Stromal cell of bone marrow (primary cell): Measurements from ENCODE around the gene DNAJB6.

Source experiments
- DNase-seq: peaks from one replicate; pipeline ENCODE4 v3.0.0-alpha.2; 2012; ENCODE audit warnings: low read depth

The DNAJB6 gene

DNA sequence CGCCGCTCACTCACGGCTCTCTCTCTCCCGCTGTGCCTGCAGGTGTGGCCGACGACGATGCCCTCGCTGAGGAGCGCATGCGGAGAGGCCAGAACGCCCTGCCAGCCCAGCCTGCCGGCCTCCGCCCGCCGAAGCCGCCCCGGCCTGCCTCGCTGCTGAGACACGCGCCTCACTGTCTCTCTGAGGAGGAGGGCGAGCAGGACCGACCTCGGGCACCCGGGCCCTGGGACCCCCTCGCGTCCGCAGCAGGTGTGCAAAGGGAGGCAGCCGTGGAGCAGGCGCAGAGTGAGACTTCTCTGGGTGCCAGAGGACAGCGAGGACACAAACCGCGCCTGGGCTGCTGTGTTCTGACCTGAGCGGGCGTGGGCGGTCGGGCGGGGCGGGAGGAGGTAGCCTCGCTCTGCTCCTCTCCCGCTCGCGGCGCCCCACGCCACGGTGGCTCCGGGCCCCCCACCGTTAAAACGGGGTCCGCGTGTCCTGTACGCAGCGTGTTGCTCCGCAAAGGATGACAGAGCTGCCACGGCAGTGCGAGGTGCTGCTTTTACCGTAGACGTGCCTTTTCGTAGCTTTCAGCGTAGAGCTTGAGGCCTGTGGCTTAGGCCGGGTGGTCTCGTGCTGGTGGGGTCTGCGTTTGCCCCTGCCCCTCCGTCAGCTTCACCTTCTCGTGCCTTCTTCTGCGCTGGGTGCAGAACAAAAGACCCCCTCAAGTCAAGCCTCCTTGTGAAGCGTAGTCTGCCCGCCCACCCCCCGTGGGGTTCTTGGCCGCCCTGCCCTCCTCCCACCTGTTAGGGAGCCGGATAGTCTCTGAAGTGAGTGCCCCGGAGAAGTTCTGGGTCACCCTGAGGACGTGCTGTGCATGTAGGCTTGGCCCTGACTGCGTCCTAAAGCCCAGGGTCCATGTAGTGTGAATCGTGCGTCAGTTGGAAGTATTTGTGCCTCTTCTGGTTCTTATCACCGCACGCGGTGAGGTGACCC lies 73.2 kb downstream of the DNAJB6 start:
- no peak for DNase-seq

DNA sequence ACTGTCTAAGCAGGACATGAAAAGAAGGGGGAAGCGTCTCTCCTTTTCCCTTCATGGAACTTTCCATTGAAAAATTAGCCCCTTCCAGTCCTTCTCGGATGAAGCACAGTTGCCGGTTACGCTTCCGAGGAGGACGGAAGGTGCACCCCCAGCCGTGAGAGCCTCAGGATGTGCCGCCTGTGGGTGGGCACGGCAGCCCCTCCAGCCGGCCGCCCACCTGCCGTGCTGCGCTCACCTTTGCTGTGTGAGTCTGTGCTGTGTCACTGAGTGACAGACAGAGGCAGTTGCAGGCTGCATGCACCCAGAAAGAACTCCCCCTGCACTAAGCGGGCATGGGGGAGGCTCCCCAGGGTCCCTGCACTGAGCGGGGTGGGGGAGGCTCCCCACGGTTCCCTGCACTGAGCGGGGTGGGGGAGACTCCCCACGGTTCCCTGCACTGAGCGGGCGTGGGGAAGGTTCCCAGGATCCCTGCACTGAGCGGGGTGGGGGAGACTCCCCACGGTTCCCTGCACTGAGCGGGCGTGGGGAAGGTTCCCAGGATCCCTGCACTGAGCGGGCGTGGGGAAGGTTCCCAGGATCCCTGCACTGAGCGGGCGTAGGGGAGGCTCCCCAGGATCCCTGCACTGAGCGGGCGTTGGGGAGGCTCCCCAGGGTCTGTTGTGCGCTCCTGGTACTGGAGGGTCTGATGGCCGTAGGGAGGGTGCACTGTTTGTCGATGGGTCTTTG lies 74.2 kb downstream of the DNAJB6 start:
- no peak for DNase-seq

DNA sequence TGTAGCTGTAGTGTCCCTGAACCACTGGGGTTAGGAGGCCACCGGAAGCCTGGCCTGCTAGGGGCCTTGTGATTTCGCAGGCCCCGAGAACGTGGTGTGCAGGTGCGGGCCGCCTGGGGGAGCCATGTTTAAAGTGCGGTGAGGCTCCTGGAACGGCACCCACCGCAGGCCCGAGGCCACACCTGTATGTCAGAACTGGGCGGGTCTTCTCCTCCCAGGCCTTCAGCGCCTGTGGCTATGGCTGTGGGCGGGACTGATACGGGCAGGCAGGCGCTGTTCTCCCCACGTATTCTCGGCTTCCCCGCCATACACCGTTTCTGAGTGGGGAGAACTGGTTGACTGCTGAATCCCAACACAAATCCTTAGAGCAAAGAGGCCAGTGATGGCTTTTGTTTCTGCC lies 74.8 kb downstream of the DNAJB6 start:
- DNase-seq, result no peak

DNA sequence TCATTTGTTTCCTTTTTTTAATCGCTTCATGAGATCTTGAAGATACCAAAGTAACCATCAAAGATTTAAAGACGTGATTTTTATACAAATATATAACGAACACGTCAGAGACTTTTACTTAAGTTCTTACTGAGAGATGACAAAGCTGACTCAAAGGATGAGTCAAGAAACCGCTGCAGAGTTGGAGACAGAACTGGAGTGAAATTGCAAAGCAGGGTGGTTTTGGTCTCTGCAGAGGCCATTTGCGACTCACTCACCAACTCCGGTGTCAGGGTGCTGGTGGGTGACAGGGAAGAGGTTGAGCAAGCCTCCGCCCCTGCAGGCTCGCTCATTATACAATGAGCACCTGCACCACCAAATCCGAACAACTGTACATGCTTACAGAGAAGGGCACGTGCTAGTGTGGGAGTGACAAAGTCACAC lies 75.2 kb downstream of the DNAJB6 start:
- DNase-seq, result peak; percentile 65

DNA sequence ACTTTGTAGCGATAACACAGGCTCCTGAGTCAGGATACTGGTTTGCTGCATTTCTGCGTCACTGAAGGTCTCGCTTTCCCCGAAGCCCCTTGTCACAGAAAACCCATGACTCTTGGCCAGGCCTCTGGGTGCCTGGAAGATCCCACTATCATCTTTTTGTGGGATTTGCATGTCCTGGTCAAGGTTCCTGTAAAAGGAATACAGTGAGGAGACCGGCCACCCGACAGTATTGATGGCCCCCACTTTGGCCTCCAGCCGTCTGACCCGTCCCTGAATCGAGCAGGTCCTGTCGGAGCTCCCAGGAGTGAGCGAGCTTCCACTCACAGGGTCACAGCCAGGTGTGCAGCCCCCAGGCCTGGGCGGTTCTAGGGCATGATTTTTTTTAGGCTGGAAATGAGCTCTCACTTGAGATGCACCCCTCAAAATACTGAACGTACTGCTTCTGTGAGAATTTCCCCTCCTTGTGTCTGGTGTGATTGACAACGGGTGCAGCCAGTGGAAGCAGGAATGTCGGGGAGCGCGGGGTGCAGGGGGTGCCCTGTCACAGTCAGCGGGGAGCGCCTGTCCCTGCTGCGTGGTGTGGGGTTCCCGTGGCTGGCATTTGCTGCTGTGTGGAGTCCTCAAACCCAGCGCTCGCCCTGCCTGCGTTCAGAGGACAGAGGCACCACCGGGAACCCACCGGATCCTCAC lies 75.8 kb downstream of the DNAJB6 start:
- no peak for DNase-seq

DNA sequence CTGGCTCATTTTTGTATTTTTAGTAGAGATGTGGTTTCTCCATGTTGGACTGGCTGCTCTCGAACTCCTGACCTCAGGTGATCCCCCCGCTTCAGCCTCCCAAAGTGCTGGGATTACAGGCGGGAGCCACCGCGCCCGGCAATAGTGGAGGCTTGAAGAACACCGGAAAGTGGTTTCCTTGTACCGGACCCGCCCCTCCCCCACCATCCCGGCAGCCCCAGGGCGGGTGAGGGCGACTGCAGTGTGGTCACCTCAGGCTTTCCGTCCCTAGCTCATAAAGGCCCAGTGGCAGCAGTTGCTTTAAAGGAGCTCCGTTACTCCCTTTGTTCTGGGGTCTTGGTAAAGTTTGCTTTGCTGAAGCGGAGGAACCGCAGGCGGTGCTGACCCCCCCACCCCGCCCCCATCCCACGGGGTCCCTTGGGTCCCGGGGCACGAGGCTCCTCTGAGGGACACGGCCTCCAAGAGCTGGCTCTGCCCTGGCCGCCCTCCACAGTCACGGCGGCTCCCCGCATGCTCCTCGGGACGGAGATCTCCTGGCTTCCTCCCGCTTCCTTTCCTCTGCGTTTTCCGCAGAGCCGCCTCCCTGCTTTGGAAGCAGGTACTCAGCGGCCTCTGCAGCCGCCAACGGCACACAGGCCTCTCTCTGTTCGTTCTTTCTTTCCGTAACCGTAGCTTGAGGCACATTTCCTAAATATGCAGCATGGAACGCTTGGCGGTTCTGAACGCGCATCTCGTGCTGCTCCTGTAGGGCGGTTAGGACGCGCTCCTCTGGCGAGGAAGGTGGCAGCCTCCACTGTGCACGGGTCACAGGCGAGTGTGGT lies 77.3 kb downstream of the DNAJB6 start:
- DNase-seq, result no peak

DNA sequence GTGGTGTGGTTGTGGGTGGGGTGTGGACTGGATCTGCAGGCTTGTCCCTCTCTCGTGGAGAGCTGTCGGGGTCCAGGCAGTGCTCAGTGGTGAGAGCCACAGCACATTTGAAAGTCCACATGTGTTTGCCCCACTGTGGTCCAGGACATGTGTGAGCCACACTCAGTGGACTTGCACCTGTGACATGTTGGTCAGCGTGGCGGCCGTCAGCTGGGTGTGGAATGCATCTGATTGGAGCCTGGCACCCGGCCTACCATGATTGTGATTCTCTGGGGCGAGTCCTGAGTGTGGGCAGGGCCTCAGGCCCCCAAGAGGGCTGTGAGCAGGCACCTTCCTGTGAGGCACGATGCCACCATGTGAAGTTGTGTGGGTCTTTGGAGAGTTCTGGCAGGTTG lies 77.9 kb downstream of the DNAJB6 start:
- no peak for DNase-seq

DNA sequence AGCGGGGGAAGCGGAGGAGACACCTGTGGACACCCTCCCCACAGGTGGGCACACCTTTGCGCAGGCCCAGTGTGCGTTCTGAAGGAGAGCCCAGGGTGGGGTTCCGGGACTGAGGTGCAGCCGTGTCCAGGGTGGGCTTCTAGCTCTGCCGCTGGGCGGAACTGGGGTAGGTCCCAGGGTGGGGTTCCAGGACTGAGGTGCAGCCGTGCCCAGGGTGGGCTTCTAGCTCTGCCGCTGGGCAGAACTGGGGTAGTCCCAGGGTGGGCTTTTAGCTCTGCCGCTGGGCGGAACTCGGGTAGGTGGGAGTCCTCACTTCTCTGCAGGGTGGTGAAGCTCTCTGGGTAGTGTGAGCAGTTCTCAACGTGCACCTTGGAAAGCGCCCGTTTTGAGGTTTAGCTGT lies 78.7 kb downstream of the DNAJB6 start:
- no peak for DNase-seq

DNA sequence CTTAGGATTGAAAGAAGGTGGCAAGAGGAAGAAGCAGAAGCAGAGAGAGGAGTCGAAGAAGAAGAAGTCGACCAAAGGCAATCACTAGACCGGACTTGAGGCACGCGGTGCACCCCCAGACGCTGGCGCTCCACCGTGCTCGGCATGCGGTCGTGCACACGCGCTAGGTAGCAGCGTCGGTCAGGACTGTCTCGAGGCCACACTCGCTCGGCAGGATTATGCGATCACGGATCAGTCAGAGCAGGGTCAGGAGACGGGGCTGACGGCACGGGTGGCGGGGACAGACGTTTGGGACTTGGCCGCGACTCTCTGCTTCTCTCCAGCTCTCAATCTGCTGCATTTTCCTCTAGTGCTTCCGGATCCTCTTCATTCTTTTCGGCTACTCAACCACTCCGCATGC lies 79.2 kb downstream of the DNAJB6 start:
- no peak for DNase-seq

DNA sequence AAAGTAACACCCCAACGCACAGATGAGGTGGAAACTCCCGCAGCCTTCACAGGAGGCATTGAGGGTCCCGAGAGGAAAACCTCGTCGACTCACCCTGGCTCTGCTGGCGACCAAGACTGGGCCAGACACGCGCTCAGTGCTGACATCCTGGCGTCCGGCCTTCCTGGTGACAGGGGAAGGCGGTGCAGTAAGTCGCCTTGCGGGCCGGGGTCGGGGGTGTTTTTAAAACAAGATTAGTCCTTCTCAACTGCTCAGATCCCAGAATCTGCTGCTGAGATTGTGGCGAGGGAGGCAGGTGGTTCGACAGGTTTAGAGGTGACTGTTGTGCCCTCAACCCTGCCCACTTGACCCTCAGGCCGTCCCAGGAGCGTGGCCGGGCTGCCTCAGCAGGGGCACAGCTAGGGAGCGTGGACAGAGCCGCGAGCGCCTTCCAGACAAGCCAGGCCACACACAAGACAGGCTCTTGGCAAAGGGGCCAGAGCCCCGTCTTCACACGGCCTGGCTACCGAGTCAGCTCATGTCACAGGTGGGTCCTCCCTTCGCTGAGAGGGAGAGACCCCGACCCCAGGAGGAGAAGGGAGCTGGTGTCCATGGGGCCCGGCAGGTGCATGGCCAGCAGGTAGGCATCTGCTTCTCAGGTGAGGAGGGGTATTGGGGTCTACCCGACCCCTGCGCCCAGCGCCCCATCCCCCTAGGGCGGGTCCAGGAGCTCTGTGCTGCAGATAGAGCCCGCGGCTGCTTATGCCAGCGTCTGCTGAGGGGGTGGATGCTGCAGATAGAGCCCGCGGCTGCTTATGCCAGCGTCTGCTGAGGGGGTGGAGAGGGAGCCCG lies 81.6 kb downstream of the DNAJB6 start:
- DNase-seq, result no peak

DNA sequence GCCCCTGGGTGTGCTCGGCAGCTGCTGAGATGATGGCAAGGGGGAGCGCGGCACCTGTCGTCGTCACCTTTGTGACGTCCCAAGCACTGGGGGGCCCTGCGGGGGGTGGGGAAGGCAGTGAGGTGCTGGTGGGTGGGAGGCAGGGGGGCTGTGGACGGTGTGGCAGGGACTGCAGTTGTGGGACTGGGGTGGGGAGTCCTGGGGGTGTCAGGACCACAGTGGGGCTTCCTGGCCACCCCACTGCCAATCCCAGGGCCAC lies 82.2 kb downstream of the DNAJB6 start:
- DNase-seq, result no peak

DNA sequence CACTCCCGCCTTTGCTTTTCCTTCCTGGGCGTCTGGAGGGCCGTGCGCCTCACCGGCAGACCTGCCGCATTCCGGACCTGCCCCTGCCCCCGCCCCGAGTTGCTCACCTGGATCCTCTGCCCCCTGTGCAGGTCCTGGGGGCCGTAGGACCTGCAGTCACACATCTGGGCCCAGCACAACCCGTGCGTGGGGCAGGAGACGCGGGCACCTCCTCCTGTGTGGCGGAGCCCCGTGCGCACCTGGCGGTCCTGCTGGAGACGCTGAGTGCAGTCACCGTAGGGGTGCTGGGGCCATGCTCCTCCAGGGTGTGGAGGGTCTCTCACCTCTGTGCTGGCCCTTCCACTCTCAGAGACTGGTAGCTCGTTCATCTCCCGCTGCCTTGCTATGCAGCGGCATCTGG lies 85.5 kb downstream of the DNAJB6 start:
- DNase-seq, result no peak

DNA sequence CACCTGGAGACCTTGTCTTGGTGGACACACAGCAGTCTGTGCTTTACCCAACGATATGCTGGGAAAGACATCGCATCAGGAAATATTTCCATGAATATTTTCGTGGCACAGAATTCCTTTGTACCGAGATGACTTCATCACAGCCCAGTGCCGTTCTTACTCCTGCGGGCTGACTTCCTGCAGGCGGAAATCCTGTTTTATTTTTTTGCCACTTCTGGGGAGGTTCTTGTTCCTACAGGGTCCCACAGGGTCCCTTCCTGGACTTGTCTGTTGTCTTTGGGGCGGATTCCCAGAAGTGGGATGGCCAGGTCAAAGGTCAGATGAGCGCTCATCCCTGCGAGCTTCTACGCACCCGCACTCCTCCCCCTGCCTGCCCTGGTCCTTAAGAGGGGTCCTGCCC lies 86.5 kb downstream of the DNAJB6 start:
- DNase-seq, result no peak

DNA sequence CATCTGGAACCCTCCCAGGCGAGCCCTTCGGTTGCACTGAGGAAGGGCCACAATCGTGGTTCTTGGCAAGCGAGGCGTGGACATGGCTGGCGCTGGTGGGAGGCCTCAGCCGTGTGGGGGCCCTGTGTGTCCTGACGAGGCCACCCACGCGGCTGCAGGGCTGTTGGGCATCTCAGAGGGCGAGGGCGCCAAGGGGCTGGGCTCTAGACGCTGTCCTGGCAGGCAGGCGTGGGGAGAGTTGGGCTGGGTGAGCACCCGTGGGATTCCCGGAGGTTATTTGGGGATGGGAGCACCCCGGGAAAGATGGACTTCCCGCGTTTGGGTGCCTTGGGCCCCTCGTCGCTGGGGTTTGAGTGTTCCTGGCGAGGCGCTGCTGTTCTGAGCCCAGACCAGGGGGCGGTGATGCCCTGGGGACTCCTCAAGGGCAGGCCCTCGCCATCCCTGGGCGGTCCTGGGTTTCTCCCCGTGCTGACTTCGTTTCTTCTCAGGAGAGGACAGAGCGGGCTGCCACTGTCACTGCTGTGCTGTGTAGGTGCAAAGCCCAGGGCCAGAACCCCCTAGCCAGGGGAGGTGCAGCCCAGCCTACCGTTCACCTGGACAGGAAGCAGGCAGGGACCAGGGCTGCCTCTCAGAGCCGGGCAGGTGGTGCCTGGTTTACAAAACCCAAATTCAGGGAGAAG lies 87.2 kb downstream of the DNAJB6 start:
- no peak for DNase-seq

DNA sequence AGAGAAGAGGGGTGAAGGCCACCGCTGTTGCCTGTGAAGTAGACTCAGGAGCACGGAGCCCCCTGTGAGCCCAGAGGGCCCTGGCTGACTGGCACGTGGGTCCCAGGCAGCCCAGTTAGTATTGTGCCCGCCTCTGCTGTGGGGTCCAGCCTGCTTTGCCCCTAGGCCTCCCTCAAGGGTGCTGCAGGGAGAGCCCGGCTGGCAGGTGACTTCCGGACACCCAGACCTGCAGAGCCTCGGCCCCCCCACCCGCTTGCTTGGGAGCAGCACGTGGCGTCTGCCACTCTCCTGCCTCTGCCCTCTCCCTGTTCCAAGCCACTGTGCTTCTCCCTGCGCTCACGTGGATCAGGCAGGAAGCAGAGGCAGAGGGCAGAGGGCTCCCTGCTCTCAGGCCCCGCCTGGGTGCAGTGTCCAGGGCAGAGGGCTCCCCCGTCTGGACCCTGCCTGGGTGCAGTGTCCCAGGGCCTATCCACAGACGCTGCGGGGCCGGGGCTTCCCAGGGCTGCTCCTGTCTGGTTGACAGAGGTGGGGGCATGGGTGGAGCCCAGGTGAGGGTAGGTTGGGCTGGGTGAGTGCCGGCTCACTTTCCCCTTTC lies 88.4 kb downstream of the DNAJB6 start:
- no peak for DNase-seq

DNA sequence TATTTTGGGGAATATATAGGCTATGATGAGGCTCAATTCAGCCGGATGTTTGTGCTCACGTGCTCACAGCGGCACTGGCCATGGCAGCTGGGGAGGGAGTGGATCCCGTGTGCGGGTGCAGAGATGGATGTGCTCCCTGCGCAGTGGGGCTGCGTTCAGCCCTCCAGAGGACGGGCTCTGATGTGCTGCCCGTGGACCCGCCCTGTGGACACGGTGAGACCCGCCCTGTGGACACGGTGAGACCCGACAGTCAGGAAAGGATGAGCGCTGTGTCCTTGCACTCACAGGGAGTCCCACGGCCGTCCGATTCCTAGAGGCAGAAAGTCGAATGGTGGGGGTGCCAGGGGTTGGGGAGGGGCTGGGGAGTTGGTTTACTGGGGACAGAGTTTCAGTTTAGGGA lies 89.0 kb downstream of the DNAJB6 start:
- DNase-seq, result no peak

DNA sequence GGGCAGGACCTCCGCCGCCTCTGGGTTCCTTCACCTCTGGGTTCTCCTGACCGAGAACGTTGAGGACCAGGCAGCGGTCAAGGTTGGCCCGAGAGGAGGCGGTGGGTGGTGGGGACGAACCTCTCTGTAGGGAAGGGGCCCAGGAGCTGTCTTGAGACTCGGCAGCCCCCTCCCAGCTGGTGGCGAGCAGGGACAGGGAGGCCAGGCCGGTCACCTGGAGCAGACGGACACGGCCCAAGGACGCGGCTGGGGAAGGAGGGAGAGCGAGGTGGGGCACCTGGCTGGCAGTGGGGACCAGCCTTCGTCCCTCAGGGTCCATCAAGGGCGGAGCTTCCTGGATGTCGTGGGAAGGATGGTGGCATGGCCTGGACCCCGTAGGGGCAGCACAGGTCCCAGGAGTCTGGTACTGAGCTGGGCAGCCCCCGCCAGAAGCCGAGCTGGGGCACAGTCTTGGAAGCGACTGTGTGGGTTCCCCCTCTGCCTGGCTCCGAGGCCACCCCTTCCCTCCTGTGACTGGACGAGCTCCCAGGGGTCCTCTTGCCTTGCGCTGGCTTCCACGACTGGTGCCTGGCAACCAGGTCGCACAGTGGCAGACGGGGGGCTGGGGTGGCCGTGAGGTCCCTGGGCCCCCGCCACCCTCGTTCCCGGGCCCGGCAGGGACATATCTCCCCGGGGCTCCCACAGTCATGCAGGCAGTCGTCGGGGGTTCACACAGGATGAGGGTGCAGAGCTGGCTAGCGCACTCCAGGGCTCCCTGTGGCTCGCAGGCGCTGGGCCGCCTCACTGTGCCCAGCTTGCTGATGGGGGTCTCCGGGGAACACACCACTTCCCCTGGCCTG lies 89.9 kb downstream of the DNAJB6 start:
- DNase-seq, result no peak

DNA sequence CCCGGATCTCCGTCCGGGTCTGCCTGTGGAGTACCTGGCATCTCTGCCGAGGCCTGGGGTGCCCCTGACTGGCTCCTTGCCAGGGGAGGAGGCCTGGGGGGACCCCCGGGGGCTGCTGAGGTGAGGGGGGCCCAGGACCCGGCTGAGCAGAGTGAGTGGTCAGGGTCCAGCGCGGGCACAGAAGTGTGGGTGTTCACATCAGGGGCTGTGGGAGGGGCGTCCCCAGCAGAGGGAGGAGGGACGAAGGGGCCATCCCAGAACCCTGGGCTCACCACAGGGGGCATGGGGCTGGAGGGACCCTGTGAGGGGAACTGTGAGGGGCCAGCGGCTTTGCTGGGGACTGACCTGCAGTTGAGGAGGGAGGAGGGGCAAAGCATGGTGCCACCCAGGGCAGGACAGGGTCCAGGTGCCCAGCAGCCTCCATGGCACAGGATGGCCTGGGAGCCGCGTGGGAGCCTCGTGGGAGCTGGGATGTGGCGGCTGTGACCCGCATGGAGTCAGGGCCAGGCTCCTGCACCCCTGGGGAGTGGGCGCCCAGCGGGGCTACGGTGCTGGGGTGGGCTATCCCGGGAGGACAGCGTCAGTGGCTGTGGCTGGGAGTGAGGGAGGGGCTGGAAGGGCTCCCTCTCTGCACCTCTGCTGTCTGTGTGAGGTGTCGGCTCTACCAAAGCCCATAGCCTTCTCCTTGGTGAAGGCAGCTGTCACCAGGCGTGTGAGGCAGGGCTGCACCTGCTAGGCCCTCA lies 91.2 kb downstream of the DNAJB6 start:
- no peak for DNase-seq

DNA sequence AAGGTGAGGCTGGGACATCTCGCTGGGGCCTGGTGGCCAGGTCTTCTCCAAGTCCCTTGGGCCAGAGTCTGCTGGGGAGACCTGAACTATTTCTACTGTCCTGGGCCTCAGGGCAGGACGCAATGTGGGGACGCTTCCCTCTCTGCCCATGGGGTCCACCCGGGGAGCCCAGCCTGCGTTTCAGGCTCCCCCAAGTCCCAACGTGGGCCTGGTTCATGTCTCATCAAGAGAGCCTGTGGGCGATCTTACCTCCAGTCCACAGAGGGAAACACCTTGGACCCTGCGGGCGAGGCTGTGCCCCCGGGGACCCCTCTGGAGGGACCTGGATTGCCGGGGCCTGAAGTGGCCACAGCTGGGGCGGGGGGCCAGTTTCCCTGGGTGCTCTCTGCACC lies 91.7 kb downstream of the DNAJB6 start:
- DNase-seq, result no peak
